ENCODE measurements around the gene KLHL10.
A peak's percentile ranks its signal among the peaks of the same experiment; 100 is the strongest.
"Not testable (repeated sequence)": the region's sequence is repeated elsewhere in the genome, so short reads cannot be mapped to it uniquely, and the experiment has no call there.

Gene KLHL10

GRCh38 chr17:41813152-41813680, 24.4 kb upstream of the KLHL10 start:
- no peak for DNase-seq (ENCODE audit: low spot score)

GRCh38 chr17:41813699-41814124, 23.9 kb upstream of the KLHL10 start:
- no peak for DNase-seq (ENCODE audit: low spot score)

- DNase-seq (ENCODE audit: low spot score): no peak
These were observed 23.4 kb upstream of the KLHL10 start for GRCh38 chr17:41814195-41814594.

GRCh38 chr17:41816637-41817320, 20.8 kb upstream of the KLHL10 start:
- DNase-seq (ENCODE audit: low spot score): no peak

- no peak for DNase-seq (ENCODE audit: low spot score)
These were observed 19.6 kb upstream of the KLHL10 start for GRCh38 chr17:41818024-41818423.

GRCh38 chr17:41821776-41822175, 15.8 kb upstream of the KLHL10 start:
- DNase-seq (ENCODE audit: low spot score): no peak

- no peak for DNase-seq (ENCODE audit: low spot score)
These were observed 15.1 kb upstream of the KLHL10 start for GRCh38 chr17:41822216-41823140.

- DNase-seq (ENCODE audit: low spot score): no peak
These were observed 14.5 kb upstream of the KLHL10 start for GRCh38 chr17:41823141-41823524.

GRCh38 chr17:41823580-41823979, 14.0 kb upstream of the KLHL10 start:
- no peak for DNase-seq (ENCODE audit: low spot score)

- DNase-seq (ENCODE audit: low spot score): no peak
These were observed 13.5 kb upstream of the KLHL10 start for GRCh38 chr17:41824086-41824485.

- no peak for DNase-seq (ENCODE audit: low spot score)
These were observed 12.3 kb upstream of the KLHL10 start for GRCh38 chr17:41825175-41825845.

GRCh38 chr17:41829961-41830360, 7.7 kb upstream of the KLHL10 start:
- not testable (repeated sequence) for DNase-seq (ENCODE audit: low spot score)

- peak; percentile 39 for DNase-seq (ENCODE audit: low spot score)
These were observed 2.3 kb upstream of the KLHL10 start for GRCh38 chr17:41835214-41835799.

GRCh38 chr17:41835800-41836549, 1.6 kb upstream of the KLHL10 start, which contains the start of gene NT5C3B:
Gene NT5C3B, minus strand, starts transcription at chr17:41836232. Its CDS starts 39 bp downstream, at chr17:41836193.
- DNase-seq (ENCODE audit: low spot score): peak; percentile 43

GRCh38 chr17:41836550-41837196, 952 bp upstream of the KLHL10 start:
- no peak for DNase-seq (ENCODE audit: low spot score)

- DNase-seq (ENCODE audit: low spot score): not testable (repeated sequence)
These were observed 1.8 kb downstream of the KLHL10 start for GRCh38 chr17:41839448-41839847.

- not testable (repeated sequence) for DNase-seq (ENCODE audit: low spot score)
These were observed 3.2 kb downstream of the KLHL10 start for GRCh38 chr17:41840781-41841180.

- no peak for DNase-seq (ENCODE audit: low spot score)
These were observed 7.3 kb downstream of the KLHL10 start for GRCh38 chr17:41844971-41845370.

- no peak for DNase-seq (ENCODE audit: low spot score)
These were observed 11.2 kb downstream of the KLHL10 start for GRCh38 chr17:41848788-41849187.

GRCh38 chr17:41849251-41849990, 11.8 kb downstream of the KLHL10 start:
- no peak for DNase-seq (ENCODE audit: low spot score)

Measured in cerebellar cortex (tissue), 1 donor.